ENCODE results near the gene EXD1. TPM values are rescaled to one million over a fixed set of nuclear protein-coding genes. Genes with fewer than 3 reads are reported as not detected.

EXD1 gene
- total RNA-seq, 4 donors from 2014 or later: not detected

GRCh38 chr15:41180206-41180789 lies 50.3 kb downstream of the EXD1 start:
- Histone ChIP-seq H3K4me3 (no peak overlapping the region), H3K9me3 (no peaks in the 10 kb centered on the region), H3K36me3 (no peaks in the 10 kb centered on the region), H3K4me1 (no peaks in the 10 kb centered on the region), H3K27me3 (no peaks in the 10 kb centered on the region), H3K27ac (no peak overlapping the region)
- WGBS, 2 donors (ENCODE audit: low coverage in 1 of 2): 92 to 96% methylated on average over 5 to 6 of the region's 6 CpGs
- DNase-seq: no peak
- TF ChIP-seq CTCF (IDR thresholded peaks at IDR 0.05): no peak
- TF ChIP-seq POLR2AphosphoS5 (IDR thresholded peaks at IDR 0.05): no peak
- TF ChIP-seq POLR2A (IDR thresholded peaks at IDR 0.05): no peak
- TF ChIP-seq EP300 (IDR thresholded peaks at IDR 0.05; ENCODE audit: low read depth): no peak
- intact Hi-C loops (cut with DNase I; ENCODE audit: low total_unique reads) (loop anchor here (5.0 kb wide), 1 partner anchor 278 kb away; no protein-coding TSS in a partner anchor), in situ Hi-C loops (cut with MboI; ENCODE audit: low pct_ligation_motif_present in 1 of 4, low pct_unique_long_range_greater_than_20kb in 1 of 4, low sequenced_read_pairs in 3 of 4) (loop anchor here in 2 of 4 donors (10.0 kb wide), 1 partner anchor 275 kb away; no protein-coding TSS in a partner anchor)

GRCh38 chr15:41169781-41170180 lies 60.8 kb downstream of the EXD1 start:
- TF ChIP-seq CTCF (IDR thresholded peaks at IDR 0.05) (no peak), POLR2AphosphoS5 (IDR thresholded peaks at IDR 0.05) (no peak), EP300 (IDR thresholded peaks at IDR 0.05; ENCODE audit: low read depth) (no peak), POLR2A (IDR thresholded peaks at IDR 0.05) (no peak)
- Histone ChIP-seq H3K4me3 (no peak overlapping the region), H3K27me3 (no peaks in the 10 kb centered on the region), H3K27ac (no peak overlapping the region), H3K4me1 (no peaks in the 10 kb centered on the region), H3K36me3 (no peaks in the 10 kb centered on the region), H3K9me3 (no peaks in the 10 kb centered on the region)
- DNase-seq: no peak
- in situ Hi-C loops (cut with MboI; ENCODE audit: low pct_ligation_motif_present in 1 of 4, low pct_unique_long_range_greater_than_20kb in 1 of 4, low sequenced_read_pairs in 3 of 4) (no loop called here), intact Hi-C loops (cut with DNase I; ENCODE audit: low total_unique reads) (loop anchor here (10.0 kb wide), 1 partner anchor 105 kb away; no protein-coding TSS in a partner anchor)
- WGBS, 2 donors (ENCODE audit: low coverage in 1 of 2): 77 to 81% methylated on average over 4 of the region's 4 CpGs

GRCh38 chr15:41169086-41169485 lies 61.5 kb downstream of the EXD1 start:
- intact Hi-C loops (cut with DNase I; ENCODE audit: low total_unique reads): loop anchor here (10.0 kb wide), 1 partner anchor 104 kb away; no protein-coding TSS in a partner anchor
- Histone ChIP-seq H3K4me1 (no peaks in the 10 kb centered on the region), H3K27me3 (no peaks in the 10 kb centered on the region), H3K36me3 (no peaks in the 10 kb centered on the region), H3K27ac (no peak overlapping the region), H3K9me3 (no peaks in the 10 kb centered on the region), H3K4me3 (no peak overlapping the region)
- no peak for TF ChIP-seq POLR2AphosphoS5 (IDR thresholded peaks at IDR 0.05)
- TF ChIP-seq CTCF (IDR thresholded peaks at IDR 0.05): no peak
- TF ChIP-seq POLR2A (IDR thresholded peaks at IDR 0.05): no peak
- no peak for TF ChIP-seq EP300 (IDR thresholded peaks at IDR 0.05; ENCODE audit: low read depth)
- in situ Hi-C loops (cut with MboI; ENCODE audit: low pct_ligation_motif_present in 1 of 4, low pct_unique_long_range_greater_than_20kb in 1 of 4, low sequenced_read_pairs in 3 of 4): no loop called here
- DNase-seq: no peak

- intact Hi-C loops (cut with DNase I; ENCODE audit: low total_unique reads): loop anchor here (10.0 kb wide), 1 partner anchor 97 kb away; no protein-coding TSS in a partner anchor
- DNase-seq: no peak
- TF ChIP-seq POLR2A (IDR thresholded peaks at IDR 0.05) (no peak), EP300 (IDR thresholded peaks at IDR 0.05; ENCODE audit: low read depth) (no peak), CTCF (IDR thresholded peaks at IDR 0.05) (no peak), POLR2AphosphoS5 (IDR thresholded peaks at IDR 0.05) (no peak)
- H3K27ac ChIP-seq: no peak overlapping the region
- 84 to 100% methylated on average over 1 of the region's 1 CpG for WGBS, 2 donors (ENCODE audit: low coverage in 1 of 2)
- in situ Hi-C loops (cut with MboI; ENCODE audit: low pct_ligation_motif_present in 1 of 4, low pct_unique_long_range_greater_than_20kb in 1 of 4, low sequenced_read_pairs in 3 of 4): no loop called here
- H3K4me1 ChIP-seq: no peaks in the 10 kb centered on the region
- H3K9me3 ChIP-seq: no peaks in the 10 kb centered on the region
- no peak overlapping the region for H3K4me3 ChIP-seq
- H3K27me3 ChIP-seq: no peaks in the 10 kb centered on the region
- H3K36me3 ChIP-seq: no peaks in the 10 kb centered on the region
Measured at GRCh38 chr15:41161736-41162135, 68.8 kb downstream of the EXD1 start.

Data from transverse colon (tissue), 4 donors.